ENCODE data around the gene MFAP4. TPM values are rescaled to one million over a fixed set of nuclear protein-coding genes. Genes with fewer than 3 reads are reported as not detected.

MFAP4 gene
- total and polyA plus RNA-seq, 9 donors: 46.5 to 380 (median 179) TPM

DNA sequence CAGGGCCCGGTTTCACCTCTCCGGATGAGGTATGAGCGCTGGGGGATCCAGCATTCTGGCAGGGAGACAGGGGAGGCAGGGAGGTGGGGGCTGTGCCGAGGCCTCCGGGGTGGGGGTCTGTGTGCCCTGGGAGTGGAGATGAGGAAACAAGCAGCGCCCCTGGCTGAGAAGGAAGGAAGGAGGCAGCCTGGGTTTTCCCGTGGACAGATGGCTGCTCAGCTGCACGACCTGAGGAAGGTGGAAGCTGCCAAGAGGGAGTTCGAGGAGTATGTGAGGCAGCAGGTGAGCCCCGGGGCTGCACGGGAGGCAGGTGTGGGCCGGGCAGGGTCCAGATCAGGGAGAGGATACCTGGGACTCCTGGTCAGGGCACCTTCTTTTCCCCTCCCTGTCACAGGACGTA, 28.3 kb upstream of the MFAP4 start:
- TF ChIP-seq, protein P1, sequence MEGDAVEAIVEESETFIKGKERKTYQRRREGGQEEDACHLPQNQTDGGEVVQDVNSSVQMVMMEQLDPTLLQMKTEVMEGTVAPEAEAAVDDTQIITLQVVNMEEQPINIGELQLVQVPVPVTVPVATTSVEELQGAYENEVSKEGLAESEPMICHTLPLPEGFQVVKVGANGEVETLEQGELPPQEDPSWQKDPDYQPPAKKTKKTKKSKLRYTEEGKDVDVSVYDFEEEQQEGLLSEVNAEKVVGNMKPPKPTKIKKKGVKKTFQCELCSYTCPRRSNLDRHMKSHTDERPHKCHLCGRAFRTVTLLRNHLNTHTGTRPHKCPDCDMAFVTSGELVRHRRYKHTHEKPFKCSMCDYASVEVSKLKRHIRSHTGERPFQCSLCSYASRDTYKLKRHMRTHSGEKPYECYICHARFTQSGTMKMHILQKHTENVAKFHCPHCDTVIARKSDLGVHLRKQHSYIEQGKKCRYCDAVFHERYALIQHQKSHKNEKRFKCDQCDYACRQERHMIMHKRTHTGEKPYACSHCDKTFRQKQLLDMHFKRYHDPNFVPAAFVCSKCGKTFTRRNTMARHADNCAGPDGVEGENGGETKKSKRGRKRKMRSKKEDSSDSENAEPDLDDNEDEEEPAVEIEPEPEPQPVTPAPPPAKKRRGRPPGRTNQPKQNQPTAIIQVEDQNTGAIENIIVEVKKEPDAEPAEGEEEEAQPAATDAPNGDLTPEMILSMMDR (IDR thresholded peaks at IDR 0.05): no peak
- TF ChIP-seq POLR2A (IDR thresholded peaks at IDR 0.05): no peak
- TF ChIP-seq EP300 (IDR thresholded peaks at IDR 0.05): no peak
- Histone ChIP-seq H3K27me3 (no peaks in the 10 kb centered on the region), H3K27ac (no peak overlapping the region), H3K36me3 (no peaks in the 10 kb centered on the region), H3K4me1 (ENCODE audit: insufficient read depth) (no peaks in the 10 kb centered on the region), H3K4me3 (no peak overlapping the region), H3K9me3 (no peaks in the 10 kb centered on the region)
- WGBS, 3 donors: 71 to 81% (median 75%) methylated on average over 13 of the region's 13 CpGs
- intact Hi-C loops (cut with DNase I): no loop called here
- DNase-seq: no peak

DNA sequence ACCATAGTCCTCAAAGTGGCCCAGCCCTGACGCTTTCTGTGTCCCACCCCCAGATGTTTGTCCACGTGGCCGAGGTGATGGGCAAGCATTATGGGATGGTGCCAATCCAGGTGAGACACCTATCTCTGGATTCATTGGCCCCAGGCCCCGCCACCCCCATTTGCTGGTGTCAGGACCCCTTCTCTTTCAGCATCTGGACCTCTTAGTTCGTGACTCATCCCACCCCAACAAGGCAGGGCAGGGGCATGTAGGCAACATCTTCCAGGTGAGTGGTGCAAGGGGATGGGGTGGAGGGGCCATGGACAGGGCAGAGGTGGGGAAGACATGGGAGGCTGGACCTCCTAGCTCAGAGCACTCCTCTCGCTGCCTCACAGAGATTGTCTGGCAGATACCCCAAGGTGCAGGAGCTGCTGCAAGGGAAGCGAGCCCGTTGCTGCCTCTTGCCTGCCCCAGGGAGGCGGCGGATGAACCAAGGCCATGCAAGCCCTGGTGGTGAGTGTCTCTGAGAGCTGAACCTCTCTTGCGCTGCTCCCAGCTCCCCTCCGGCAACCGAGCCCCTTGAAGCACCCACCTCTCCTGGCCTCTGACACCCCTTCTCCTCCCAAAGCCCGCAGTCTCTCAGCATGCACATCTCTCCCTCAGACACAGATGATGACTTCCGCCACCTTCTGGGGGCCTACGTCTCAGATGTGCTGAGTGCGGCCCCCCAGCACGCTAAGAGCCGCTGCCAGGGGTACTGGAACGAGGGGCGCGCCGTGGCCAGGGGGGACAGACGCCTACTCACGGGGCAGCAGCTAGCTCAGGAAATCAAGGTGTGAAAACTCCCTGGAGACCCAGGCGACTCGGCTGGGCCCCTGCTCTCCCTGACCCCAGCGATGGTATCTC, 27.6 kb upstream of the MFAP4 start:
- WGBS, 3 donors: 89 to 93% (median 92%) methylated on average over 28 of the region's 28 CpGs
- no peaks in the 10 kb centered on the region for H3K27me3 ChIP-seq
- DNase-seq: no peak
- H3K36me3 ChIP-seq: no peaks in the 10 kb centered on the region
- intact Hi-C loops (cut with DNase I): no loop called here
- no peak overlapping the region for H3K27ac ChIP-seq
- no peaks in the 10 kb centered on the region for H3K4me1 ChIP-seq (ENCODE audit: insufficient read depth)
- no peaks in the 10 kb centered on the region for H3K9me3 ChIP-seq
- no peak overlapping the region for H3K4me3 ChIP-seq
- TF ChIP-seq POLR2A (IDR thresholded peaks at IDR 0.05) (no peak), EP300 (IDR thresholded peaks at IDR 0.05) (no peak)

DNA sequence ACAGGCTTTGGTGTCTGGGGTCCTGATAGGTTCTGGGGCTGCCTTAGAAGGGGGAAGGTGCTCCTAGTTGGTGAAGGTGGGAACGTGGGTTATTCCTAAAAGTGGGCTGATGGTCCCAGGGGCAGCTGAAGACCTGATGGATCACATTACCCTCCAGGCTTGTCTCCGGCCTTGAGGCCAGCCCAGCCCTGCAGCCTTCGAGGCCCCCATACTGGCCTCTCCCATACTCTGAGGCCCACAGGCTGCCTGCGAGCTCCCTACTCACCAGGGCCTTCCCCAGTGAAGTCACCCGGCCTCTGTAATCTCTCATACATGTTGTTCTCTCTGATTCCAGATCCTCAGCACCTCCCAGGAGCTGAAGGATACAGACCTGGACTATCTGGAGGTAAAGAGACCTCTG, 26.8 kb upstream of the MFAP4 start:
- DNase-seq: no peak
- intact Hi-C loops (cut with DNase I): no loop called here
- Histone ChIP-seq H3K4me1 (ENCODE audit: insufficient read depth) (no peaks in the 10 kb centered on the region), H3K9me3 (no peaks in the 10 kb centered on the region), H3K36me3 (no peaks in the 10 kb centered on the region), H3K4me3 (no peak overlapping the region), H3K27ac (no peak overlapping the region), H3K27me3 (no peaks in the 10 kb centered on the region)
- TF ChIP-seq, protein P1 (IDR thresholded peaks at IDR 0.05): no peak
- TF ChIP-seq EP300 (IDR thresholded peaks at IDR 0.05) (no peak), POLR2A (IDR thresholded peaks at IDR 0.05) (no peak)
- WGBS, 3 donors: 81 to 90% (median 85%) methylated on average over 5 of the region's 5 CpGs

DNA sequence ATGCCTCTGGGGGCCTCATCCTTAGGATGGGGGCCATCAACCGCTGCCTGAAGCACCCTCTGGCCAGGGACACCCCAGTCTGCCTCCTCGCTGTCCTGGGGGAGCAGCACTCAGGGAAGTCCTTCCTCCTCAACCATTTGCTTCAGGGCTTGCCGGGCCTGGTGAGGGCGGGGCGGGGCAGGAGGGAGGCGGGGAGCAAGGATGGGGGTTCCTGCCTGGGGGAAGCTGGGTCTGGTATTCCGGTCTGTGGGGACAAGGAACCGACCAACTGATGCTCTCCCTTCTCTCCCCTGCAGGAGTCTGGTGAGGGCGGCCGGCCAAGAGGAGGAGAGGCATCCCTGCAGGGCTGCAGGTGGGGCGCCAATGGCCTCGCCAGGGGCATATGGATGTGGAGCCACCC, 26.0 kb upstream of the MFAP4 start:
- no peaks in the 10 kb centered on the region for H3K36me3 ChIP-seq
- H3K4me3 ChIP-seq: no peak overlapping the region
- no peaks in the 10 kb centered on the region for H3K4me1 ChIP-seq (ENCODE audit: insufficient read depth)
- H3K9me3 ChIP-seq: no peaks in the 10 kb centered on the region
- WGBS, 3 donors: 91 to 92% (median 92%) methylated on average over 12 of the region's 12 CpGs
- no peak for DNase-seq
- intact Hi-C loops (cut with DNase I): no loop called here
- no peaks in the 10 kb centered on the region for H3K27me3 ChIP-seq
- no peak for TF ChIP-seq EP300 (IDR thresholded peaks at IDR 0.05)
- no peak for TF ChIP-seq POLR2A (IDR thresholded peaks at IDR 0.05)
- TF ChIP-seq, protein P1 (IDR thresholded peaks at IDR 0.05): no peak
- no peak overlapping the region for H3K27ac ChIP-seq

DNA sequence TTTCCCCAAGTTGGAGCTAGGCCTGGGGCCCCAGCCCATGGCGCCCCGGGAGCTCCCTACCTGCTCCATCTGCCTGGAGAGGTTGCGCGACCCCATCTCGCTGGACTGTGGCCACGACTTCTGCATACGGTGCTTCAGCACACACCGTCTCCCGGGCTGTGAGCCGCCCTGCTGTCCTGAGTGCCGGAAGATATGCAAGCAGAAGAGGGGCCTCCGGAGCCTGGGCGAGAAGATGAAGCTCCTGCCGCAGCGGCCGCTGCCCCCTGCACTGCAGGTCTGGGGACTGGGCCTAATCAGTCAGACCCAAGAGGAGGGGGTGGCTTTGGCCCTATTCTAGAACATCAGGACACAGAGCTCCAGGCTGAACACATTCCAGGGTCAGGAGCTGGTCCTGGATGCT, 25.5 kb upstream of the MFAP4 start:
- H3K4me3 ChIP-seq: no peak overlapping the region
- no peaks in the 10 kb centered on the region for H3K27me3 ChIP-seq
- no peaks in the 10 kb centered on the region for H3K4me1 ChIP-seq (ENCODE audit: insufficient read depth)
- intact Hi-C loops (cut with DNase I): no loop called here
- WGBS, 3 donors: 96% methylated on average over 16 of the region's 16 CpGs
- no peak overlapping the region for H3K27ac ChIP-seq
- no peak for TF ChIP-seq POLR2A (IDR thresholded peaks at IDR 0.05)
- TF ChIP-seq, protein P1 (IDR thresholded peaks at IDR 0.05): no peak
- no peak for TF ChIP-seq EP300 (IDR thresholded peaks at IDR 0.05)
- no peaks in the 10 kb centered on the region for H3K36me3 ChIP-seq
- DNase-seq: no peak
- no peaks in the 10 kb centered on the region for H3K9me3 ChIP-seq
